NCI-H1417 (cell line): ENCODE results near the gene LTA.
"Not testable (repeated sequence)": the region's sequence is repeated elsewhere in the genome, so short reads cannot be mapped to it uniquely, and the experiment has no call there.

Experiments used
- DNase-seq, 3 experiments: peaks; one replicate each; lab custom pipeline; 2025; lab: John Stamatoyannopoulos, UW

Gene LTA

GRCh38 chr6:31541658-31542521 is 30.2 kb upstream of the LTA start, which contains the start of gene DDX39B:
TSS of gene DDX39B (minus strand) at chr6:31542003. CDS start at chr6:31540532, 1,471 bp downstream.
- DNase-seq, result peak; percentile 96 to 99 (median 97)

- no peak for DNase-seq
Observed at GRCh38 chr6:31543639-31544038, 28.4 kb upstream of the LTA start.

GRCh38 chr6:31544676-31545075 is 27.4 kb upstream of the LTA start:
- DNase-seq, result no peak

GRCh38 chr6:31545291-31545690 is 26.8 kb upstream of the LTA start:
- DNase-seq, result no peak

GRCh38 chr6:31546339-31546957 is 25.6 kb upstream of the LTA start, which contains the start of gene ATP6V1G2:
TSS of gene ATP6V1G2 (minus strand) at chr6:31546608. CDS start at chr6:31546559, 49 bp downstream.
- peak; percentile 87 to 95 (median 89) for DNase-seq

GRCh38 chr6:31546958-31547726 is 24.9 kb upstream of the LTA start, which contains the start of gene NFKBIL1:
TSS of gene NFKBIL1 (plus strand) at chr6:31547608. CDS start at chr6:31547695, 87 bp downstream.
- peak; percentile 89 to 97 (median 96) for DNase-seq

GRCh38 chr6:31547727-31548543 is 24.2 kb upstream of the LTA start:
- DNase-seq, result no peak

GRCh38 chr6:31548544-31548873 is 23.6 kb upstream of the LTA start:
- DNase-seq, result no peak

- not testable (repeated sequence) for DNase-seq
Observed at GRCh38 chr6:31551371-31551770, 20.7 kb upstream of the LTA start.

- no peak for DNase-seq
Observed at GRCh38 chr6:31556307-31556706, 15.8 kb upstream of the LTA start.

GRCh38 chr6:31557443-31558317 is 14.4 kb upstream of the LTA start:
- DNase-seq, result no peak

- no peak for DNase-seq
Observed at GRCh38 chr6:31558318-31558625, 13.8 kb upstream of the LTA start.

- DNase-seq, result no peak
Observed at GRCh38 chr6:31558631-31559500, 13.2 kb upstream of the LTA start.

- DNase-seq, result no peak
Observed at GRCh38 chr6:31559606-31559957, 12.5 kb upstream of the LTA start.

- DNase-seq, result no peak
Observed at GRCh38 chr6:31559958-31560696, 12.0 kb upstream of the LTA start.

GRCh38 chr6:31560697-31561058 is 11.4 kb upstream of the LTA start:
- DNase-seq, result no peak

GRCh38 chr6:31567531-31568370 is 4.3 kb upstream of the LTA start:
- DNase-seq, result no peak

GRCh38 chr6:31568537-31568961 is 3.5 kb upstream of the LTA start:
- no peak for DNase-seq
